ENCODE data around the gene CITED4. TPM values are rescaled to one million over a fixed set of nuclear protein-coding genes. Genes with fewer than 3 reads are reported as not detected.

Gene CITED4
- polyA plus RNA-seq, 1 of the 3 experiments (the other 2 are of a cell fraction): 10.1 TPM

DNA sequence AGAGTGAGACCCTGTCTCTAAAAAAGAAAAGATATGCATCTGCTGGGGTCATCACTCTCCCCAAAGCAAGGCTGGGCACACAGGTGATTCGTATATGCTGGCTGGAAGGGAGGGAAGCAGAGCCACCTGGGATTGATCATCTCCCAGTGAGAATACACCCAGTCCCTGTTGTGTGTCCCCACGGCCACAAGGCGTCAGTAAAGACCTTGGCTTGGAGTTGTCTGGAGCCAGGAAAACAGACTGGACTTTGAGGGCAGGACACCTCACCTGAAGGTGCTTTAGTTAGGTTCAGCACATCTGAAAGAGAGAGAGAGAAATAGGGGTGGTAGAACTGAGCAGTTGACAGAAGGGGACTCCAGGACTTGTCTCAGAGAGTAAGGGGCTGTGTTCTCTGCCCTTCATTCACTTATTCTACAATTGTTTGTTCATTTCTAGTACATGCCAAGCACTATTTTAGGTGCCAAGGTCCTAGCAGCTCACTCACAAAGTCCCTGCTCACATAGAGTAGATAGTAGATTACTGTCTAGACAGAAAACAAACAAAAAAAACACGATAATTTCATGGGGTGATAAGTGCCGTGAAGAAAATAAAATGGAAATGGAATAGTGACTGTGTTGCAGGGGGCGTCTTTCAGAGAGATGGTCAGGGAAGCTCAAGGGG, 13.5 kb downstream of the CITED4 start:
- H3K79me2 ChIP-seq (ENCODE audit: insufficient read depth): no peaks in the 10 kb centered on the region
- no peaks in the 10 kb centered on the region for H3K36me3 ChIP-seq (replicated peaks in 1 of 2; ENCODE audit: control insufficient read depth in 1 of 2, insufficient read depth in 2 of 2, low read length in 1 of 2)
- H3K9me2 ChIP-seq: no peaks in the 10 kb centered on the region
- CTCF ChIA-PET: interaction anchor here (0.7 to 17.4 kb wide), 50 partner anchors 11 to 316 kb away, joined by 3 to 339 read pairs (median 5); partner anchors contain the start of genes CITED4, NFYC, RIMS3 and ZNF684
- no peaks in the 10 kb centered on the region; a peak in 1 of 4 replicates for H3K4me1 ChIP-seq (ENCODE audit: control insufficient read depth in 1 of 2, insufficient read depth in 2 of 2, low read depth in 1 of 2, low read length in 1 of 2)
- H3F3A ChIP-seq (replicated peaks; ENCODE audit: insufficient read depth): no peaks in the 10 kb centered on the region
- 0 out of 2 replicates have a peak, but pooled peaks have one; percentile 24 for TF ChIP-seq RCOR1 (IDR thresholded peaks at IDR 0.05; ENCODE audit: low read length)
- TF ChIP-seq POLR2AphosphoS5 (IDR thresholded peaks at IDR 0.05; ENCODE audit: low read depth, low read length): no peak
- peak; percentile 92 for TF ChIP-seq RAD21 (IDR thresholded peaks at IDR 0.05; ENCODE audit: low read length)
- TF ChIP-seq TCF12 (IDR thresholded peaks at IDR 0.05): peak; percentile 48; the same call in 1 of the 2 replicates
- 0 out of 2 replicates have a peak, but pooled peaks have one; percentile 31 for TF ChIP-seq NRF1 (IDR thresholded peaks at IDR 0.05; ENCODE audit: low read depth, low read length)
- no peak for TF ChIP-seq FOSL2 (IDR thresholded peaks at IDR 0.05; ENCODE audit: borderline replicate concordance, low read depth)
- TF ChIP-seq, protein P1, sequence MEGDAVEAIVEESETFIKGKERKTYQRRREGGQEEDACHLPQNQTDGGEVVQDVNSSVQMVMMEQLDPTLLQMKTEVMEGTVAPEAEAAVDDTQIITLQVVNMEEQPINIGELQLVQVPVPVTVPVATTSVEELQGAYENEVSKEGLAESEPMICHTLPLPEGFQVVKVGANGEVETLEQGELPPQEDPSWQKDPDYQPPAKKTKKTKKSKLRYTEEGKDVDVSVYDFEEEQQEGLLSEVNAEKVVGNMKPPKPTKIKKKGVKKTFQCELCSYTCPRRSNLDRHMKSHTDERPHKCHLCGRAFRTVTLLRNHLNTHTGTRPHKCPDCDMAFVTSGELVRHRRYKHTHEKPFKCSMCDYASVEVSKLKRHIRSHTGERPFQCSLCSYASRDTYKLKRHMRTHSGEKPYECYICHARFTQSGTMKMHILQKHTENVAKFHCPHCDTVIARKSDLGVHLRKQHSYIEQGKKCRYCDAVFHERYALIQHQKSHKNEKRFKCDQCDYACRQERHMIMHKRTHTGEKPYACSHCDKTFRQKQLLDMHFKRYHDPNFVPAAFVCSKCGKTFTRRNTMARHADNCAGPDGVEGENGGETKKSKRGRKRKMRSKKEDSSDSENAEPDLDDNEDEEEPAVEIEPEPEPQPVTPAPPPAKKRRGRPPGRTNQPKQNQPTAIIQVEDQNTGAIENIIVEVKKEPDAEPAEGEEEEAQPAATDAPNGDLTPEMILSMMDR (IDR thresholded peaks at IDR 0.05): peak; percentile 91
- TF ChIP-seq MXI1 (IDR thresholded peaks at IDR 0.05; ENCODE audit: low read depth, low read length): no peak
- TF ChIP-seq TEAD4 (IDR thresholded peaks at IDR 0.05; ENCODE audit: borderline replicate concordance, insufficient read depth): no peak
- no peak for TF ChIP-seq YY1 (IDR thresholded peaks at IDR 0.05; ENCODE audit: low read depth)
- TF ChIP-seq SMC3 (IDR thresholded peaks at IDR 0.05; ENCODE audit: low read depth, low read length): peak; percentile 95
- peak; percentile 77 for DNase-seq
- WGBS (ENCODE audit: low lambda C conversion rate): 42% methylated on average over 6 of the region's 6 CpGs
- H3K9me3 ChIP-seq: no peaks in the 10 kb centered on the region
- no peak overlapping the region for H3K27ac ChIP-seq (ENCODE audit: low read depth in 2 of 2, low read length in 1 of 2)
- no peaks in the 10 kb centered on the region for H4K20me1 ChIP-seq (ENCODE audit: insufficient read depth)
- no peak overlapping the region for H3K9ac ChIP-seq
- H3K4me2 ChIP-seq: no peak overlapping the region
- POLR2A ChIA-PET: no interaction called here
- no peak overlapping the region for H2AFZ ChIP-seq (ENCODE audit: low read depth)
- H3K4me3 ChIP-seq (ENCODE audit: low read depth in 2 of 2, low read length in 1 of 2): no peak overlapping the region; a peak in 1 of 4 replicates
- H3K27me3 ChIP-seq (ENCODE audit: insufficient read depth): no peaks in the 10 kb centered on the region

- Histone ChIP-seq H3K4me1 (ENCODE audit: control insufficient read depth in 1 of 2, insufficient read depth in 2 of 2, low read depth in 1 of 2, low read length in 1 of 2) (no peaks in the 10 kb centered on the region; a peak in 1 of 4 replicates), H3K9ac (no peak overlapping the region), H2AFZ (ENCODE audit: low read depth) (no peak overlapping the region), H3F3A (replicated peaks; ENCODE audit: insufficient read depth) (no peaks in the 10 kb centered on the region), H3K4me2 (no peak overlapping the region), H3K79me2 (ENCODE audit: insufficient read depth) (no peaks in the 10 kb centered on the region), H3K9me2 (no peaks in the 10 kb centered on the region), H3K36me3 (replicated peaks in 1 of 2; ENCODE audit: control insufficient read depth in 1 of 2, insufficient read depth in 2 of 2, low read length in 1 of 2) (no peaks in the 10 kb centered on the region), H3K9me3 (no peaks in the 10 kb centered on the region), H4K20me1 (ENCODE audit: insufficient read depth) (no peaks in the 10 kb centered on the region), H3K27me3 (ENCODE audit: insufficient read depth) (no peaks in the 10 kb centered on the region), H3K4me3 (ENCODE audit: low read depth in 2 of 2, low read length in 1 of 2) (no peak overlapping the region), H3K27ac (ENCODE audit: low read depth in 2 of 2, low read length in 1 of 2) (no peak overlapping the region)
- CTCF ChIA-PET: interaction anchor here (1.0 to 17.4 kb wide), 11 partner anchors 29 to 315 kb away, joined by 3 to 339 read pairs (median 4); partner anchors contain the start of gene ZNF684
- 75% methylated on average over 6 of the region's 6 CpGs for WGBS (ENCODE audit: low lambda C conversion rate)
- POLR2A ChIA-PET: no interaction called here
- no peak for DNase-seq
- TF ChIP-seq NRF1 (IDR thresholded peaks at IDR 0.05; ENCODE audit: low read depth, low read length): no peak
- TF ChIP-seq TEAD4 (IDR thresholded peaks at IDR 0.05; ENCODE audit: borderline replicate concordance, insufficient read depth): no peak
Observed at GRCh38 chr1:40847023-40847745, 15.0 kb downstream of the CITED4 start.
